ENCODE measurements around the gene FAT1.
A peak's percentile ranks its signal among the peaks of the same experiment; 100 is the strongest.

The FAT1 gene

GRCh38 chr4:186554914-186555827 is 168.5 kb downstream of the FAT1 start, which contains the start of gene MTNR1A:
Gene MTNR1A (minus strand): TSS chr4:186555567. CDS start chr4:186555365, 202 bp downstream.
- DNase-seq = peak in 2 of 3 experiments; percentile 4 to 25

GRCh38 chr4:186554539-186554913 is 169.1 kb downstream of the FAT1 start:
- peak in 2 of 3 experiments; percentile 12 to 43 for DNase-seq

GRCh38 chr4:186553717-186554116 is 169.9 kb downstream of the FAT1 start:
- no peak for DNase-seq

- DNase-seq = no peak
Measured at GRCh38 chr4:186551849-186552248, 171.8 kb downstream of the FAT1 start.

GRCh38 chr4:186545436-186545835 is 178.2 kb downstream of the FAT1 start:
- DNase-seq = no peak

GRCh38 chr4:186543206-186543605 is 180.4 kb downstream of the FAT1 start:
- DNase-seq = no peak

- no peak for DNase-seq
Measured at GRCh38 chr4:186541801-186542200, 181.9 kb downstream of the FAT1 start.

- DNase-seq = no peak
Measured at GRCh38 chr4:186537843-186538521, 185.7 kb downstream of the FAT1 start.
